MG63 (cell line): ENCODE results near the gene CYTH3. TPM values are rescaled to one million over a fixed set of nuclear protein-coding genes. Genes with fewer than 3 reads are reported as not detected.
A peak's percentile ranks its signal among the peaks of the same experiment; 100 is the strongest.
"Not testable (repeated sequence)": the region's sequence is repeated elsewhere in the genome, so short reads cannot be mapped to it uniquely, and the experiment has no call there.

Experiments used
- DNase-seq: peaks from one replicate; pipeline ENCODE4 v3.0.0-alpha.2; 2020
- H3K27me3 ChIP-seq: fragments of 250-450 bp; sonication (Bioruptor Pico); 2 replicates; pipeline ENCODE4 v1.5.1; 2020; ENCODE audit warnings: mild to moderate bottlenecking, moderate library complexity
- H3K36me3 ChIP-seq: fragments of 250-450 bp; sonication (Bioruptor Pico); 2 replicates; pipeline ENCODE4 v1.5.1; 2020; ENCODE audit warnings: mild to moderate bottlenecking, moderate library complexity
- H3K4me3 ChIP-seq: fragments of 250-450 bp; sonication (Bioruptor Pico); 2 replicates; pipeline ENCODE4 v1.5.1; 2020; ENCODE audit warnings: mild to moderate bottlenecking, moderate library complexity
- H3K9me3 ChIP-seq: fragments of 250-450 bp; sonication (Bioruptor Pico); 2 replicates; pipeline ENCODE4 v1.5.1; 2020; ENCODE audit warnings: mild to moderate bottlenecking, moderate library complexity
- total RNA-seq: library from RNA; depleted of rRNA; stranded (reverse); fragments of >200 nt; shearing (Covaris generic); gene quantifications from 2 replicates; pipeline ENCODE4 v1.2.3, GENCODE V29; 2014; ENCODE audit warnings: low replicate concordance

The CYTH3 gene
- total RNA-seq, 1 experiment from 2014 or later = 40.5 TPM

DNA sequence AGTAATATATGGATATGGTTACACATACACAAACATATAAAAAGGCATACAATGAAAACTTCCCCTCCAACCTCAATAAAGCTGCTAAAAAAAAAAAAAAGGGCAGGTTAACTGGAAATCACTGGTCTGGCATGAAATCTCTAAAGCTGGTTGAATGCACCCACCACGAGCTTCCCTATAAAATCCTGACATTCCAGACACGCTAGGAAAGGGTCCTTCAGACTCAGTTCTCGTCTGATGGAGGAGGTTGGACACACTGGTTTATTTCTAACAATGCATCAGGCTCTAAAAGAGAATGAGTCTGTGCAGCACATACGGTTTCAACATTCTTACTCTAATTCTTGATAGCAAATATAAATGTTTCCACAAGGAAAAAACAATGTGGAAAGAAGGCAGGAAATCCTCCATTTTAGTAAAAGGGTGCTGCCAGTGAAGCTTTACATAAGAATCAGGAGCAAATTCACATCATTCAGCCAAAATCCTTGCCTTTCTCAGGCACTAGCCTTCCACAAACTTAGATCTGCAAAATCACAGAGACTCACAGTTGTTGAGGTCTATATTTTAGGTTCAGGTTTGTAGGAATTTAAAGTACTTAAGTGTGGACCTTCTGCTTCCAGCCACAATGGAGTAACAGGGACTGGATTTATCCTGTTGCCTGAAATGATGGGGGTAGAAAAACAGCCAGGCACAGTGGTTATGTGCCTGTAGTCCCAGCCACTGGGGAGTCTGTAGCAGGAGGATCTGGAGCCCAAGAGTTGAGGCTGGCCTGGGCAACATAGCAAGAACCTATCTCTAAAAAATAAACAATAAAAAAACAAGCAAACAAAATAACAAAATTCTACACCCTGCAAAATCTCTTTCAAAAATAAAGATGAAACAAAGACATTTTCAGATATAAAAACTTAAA is 73.5 kb downstream of the CYTH3 start:
- DNase-seq = no peak
- H3K9me3 ChIP-seq = no peaks in the 10 kb centered on the region
- no peaks in the 10 kb centered on the region for H3K36me3 ChIP-seq
- no peaks in the 10 kb centered on the region for H3K27me3 ChIP-seq
- no peak overlapping the region for H3K4me3 ChIP-seq

DNA sequence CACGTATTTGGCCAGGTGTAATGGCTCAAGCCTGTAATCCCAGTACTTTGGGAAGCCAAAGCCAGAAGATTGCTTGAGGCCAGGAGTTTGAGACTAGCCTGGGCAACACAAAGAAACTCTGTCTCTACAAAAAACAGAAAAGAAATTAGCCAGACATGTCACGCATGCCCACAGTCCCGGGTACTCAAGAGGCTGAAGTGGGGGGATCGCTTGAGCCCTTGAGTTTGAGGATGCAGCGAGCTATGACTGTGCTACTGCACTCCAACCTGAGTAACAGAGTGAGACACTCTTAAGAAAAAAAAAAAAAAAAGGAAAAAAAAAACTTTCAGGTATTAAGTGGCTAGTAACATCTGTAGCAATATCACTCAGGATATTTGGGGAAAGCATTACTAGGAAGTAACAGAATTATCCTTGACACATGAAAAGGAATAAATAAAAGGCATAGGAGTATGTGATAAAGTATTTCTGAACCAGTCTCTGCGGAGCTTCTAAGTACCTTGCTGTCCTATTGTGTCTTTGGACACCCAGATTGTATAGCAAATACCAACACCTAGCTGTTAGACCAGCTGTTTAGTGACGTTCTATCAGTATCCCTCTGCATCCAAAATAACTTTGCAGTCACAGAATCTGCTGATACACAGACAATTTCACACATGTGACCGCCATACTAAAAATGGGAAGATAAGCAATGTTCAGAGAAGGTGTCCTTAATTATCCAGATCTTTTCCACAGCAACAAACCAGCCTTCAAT is 74.4 kb downstream of the CYTH3 start:
- Histone ChIP-seq H3K36me3 (no peaks in the 10 kb centered on the region), H3K9me3 (no peaks in the 10 kb centered on the region), H3K4me3 (no peak overlapping the region), H3K27me3 (no peaks in the 10 kb centered on the region)
- DNase-seq = no peak

DNA sequence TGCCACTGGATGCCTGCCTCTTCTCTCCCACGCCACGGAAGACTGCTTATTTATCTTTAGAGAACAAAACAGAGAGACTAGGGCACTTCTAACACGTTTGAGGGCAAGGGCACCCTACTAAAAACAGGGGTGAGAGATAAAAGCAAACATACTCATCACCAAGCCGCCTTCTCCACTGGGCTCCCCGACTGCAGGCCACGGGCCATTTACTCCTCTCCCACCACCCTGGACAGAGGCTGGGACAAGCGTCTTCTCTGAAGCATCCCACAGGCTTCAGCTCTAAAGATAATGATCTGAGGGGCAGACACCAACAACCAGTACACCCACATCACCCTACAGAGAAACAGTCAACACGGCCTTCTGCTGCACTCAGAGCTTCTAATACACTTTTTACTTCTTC is 78.7 kb downstream of the CYTH3 start:
- Histone ChIP-seq H3K9me3 (no peaks in the 10 kb centered on the region), H3K36me3 (peaks cover 5% of the 10 kb centered on the region), H3K4me3 (no peak overlapping the region), H3K27me3 (no peaks in the 10 kb centered on the region)
- DNase-seq = no peak

DNA sequence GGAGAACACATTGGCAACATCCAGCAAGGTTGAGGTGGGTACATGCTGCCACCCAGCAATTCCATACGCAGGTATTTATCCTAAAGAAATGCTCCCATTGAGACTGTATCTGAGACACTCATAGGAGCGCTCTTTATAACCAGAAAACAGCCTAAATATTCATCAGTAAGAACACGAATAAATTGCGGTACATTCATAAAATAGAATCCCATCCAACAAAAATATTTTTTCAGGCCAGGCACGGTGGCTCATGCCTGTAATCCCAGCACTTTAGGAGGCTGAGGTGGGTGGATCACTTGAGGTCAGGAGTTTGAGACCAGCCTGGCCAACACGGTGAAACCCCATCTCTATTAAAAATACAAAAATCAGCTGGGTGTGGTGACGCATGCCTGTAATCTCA is 81.9 kb downstream of the CYTH3 start:
- not testable (repeated sequence) for H3K9me3 ChIP-seq, H3K27me3 ChIP-seq, DNase-seq, H3K4me3 ChIP-seq
- H3K36me3 ChIP-seq = peaks cover 28% of the 10 kb centered on the region

DNA sequence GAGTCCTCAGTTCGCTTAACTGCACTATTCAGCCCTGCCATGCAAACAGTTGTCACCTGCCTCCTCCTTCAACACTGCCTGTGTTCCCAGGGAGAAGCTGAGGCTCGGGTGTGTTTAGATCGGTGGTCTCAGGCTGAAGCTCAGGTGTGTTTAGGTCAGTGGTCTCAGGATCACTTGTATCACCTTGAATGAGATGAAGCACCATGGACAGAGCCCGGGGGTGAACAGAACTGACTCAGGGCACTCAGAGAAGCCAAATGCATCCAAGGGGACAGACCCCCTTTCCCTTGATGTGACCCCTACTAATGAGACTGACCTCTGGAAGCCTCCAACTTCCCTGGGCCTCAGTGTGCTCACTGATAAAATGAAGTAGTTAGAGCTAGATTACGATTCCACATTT is 84.0 kb downstream of the CYTH3 start:
- Histone ChIP-seq H3K36me3 (peaks cover 28% of the 10 kb centered on the region), H3K9me3 (no peaks in the 10 kb centered on the region), H3K27me3 (no peaks in the 10 kb centered on the region), H3K4me3 (no peak overlapping the region)
- DNase-seq = no peak

DNA sequence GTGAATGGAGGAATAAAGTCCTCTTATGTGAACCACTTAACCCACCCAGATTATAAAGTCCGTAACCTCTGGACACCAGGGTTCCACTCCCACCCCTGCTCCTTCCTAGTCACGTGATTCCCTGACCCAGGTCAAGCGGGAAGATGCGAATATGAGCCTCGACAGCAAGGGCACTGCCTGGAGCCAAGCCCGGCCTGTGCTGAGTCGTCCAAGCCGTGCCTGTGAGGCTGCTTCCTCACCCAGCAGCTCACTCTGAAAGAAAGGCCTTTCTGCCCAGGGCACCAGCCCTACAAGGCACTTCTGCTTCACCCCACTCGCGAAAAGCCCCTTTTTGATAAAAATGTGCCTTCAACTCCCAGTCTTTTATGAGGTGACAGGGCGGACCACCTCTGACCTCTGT is 85.8 kb downstream of the CYTH3 start:
- Histone ChIP-seq H3K27me3 (no peaks in the 10 kb centered on the region), H3K36me3 (peaks cover 30% of the 10 kb centered on the region), H3K9me3 (no peaks in the 10 kb centered on the region), H3K4me3 (no peak overlapping the region)
- peak; percentile 79 for DNase-seq

DNA sequence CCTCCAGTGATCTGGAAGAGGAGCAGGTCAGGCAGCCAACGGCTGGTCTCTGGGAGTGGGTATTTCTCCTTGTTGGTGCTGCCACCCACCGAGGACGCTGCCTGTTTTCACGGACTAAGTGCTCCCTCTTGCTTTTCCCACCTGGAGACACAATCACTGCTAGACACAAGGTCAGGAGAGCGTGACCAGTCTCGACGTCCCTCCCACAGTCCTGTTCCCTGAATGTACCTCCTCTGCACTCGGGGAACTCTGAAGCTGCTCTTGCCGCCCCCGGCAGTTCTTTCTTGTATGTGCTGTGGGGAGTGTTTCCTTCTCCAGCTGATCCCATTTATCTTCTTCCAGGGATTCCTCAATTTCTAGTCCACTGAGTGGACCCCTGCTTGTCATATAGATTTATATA is 89.4 kb downstream of the CYTH3 start:
- Histone ChIP-seq H3K4me3 (no peak overlapping the region), H3K9me3 (no peaks in the 10 kb centered on the region), H3K36me3 (peaks cover 26% of the 10 kb centered on the region), H3K27me3 (no peaks in the 10 kb centered on the region)
- no peak for DNase-seq

DNA sequence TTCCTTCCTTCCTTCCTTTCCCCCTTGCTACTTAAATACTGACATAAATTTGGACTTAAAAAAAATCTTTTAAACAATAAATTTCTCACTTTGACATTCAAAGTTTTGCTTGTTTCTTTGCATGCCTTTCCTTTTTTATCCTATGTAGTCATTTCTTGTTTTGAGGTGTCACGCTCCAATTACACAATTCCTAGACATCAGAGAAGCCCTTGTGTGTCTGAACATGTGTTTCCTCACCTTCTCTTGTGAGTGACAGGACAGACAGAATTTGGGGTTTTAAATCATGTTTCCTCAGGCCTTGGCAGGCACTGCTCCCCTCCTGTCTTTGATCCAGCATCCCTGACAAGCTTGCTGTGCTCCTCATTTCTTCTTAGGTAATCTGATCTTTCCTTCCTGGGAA is 91.3 kb downstream of the CYTH3 start:
- DNase-seq = no peak
- no peaks in the 10 kb centered on the region for H3K27me3 ChIP-seq
- H3K4me3 ChIP-seq = no peak overlapping the region
- no peaks in the 10 kb centered on the region for H3K9me3 ChIP-seq
- H3K36me3 ChIP-seq = peaks cover 21% of the 10 kb centered on the region

DNA sequence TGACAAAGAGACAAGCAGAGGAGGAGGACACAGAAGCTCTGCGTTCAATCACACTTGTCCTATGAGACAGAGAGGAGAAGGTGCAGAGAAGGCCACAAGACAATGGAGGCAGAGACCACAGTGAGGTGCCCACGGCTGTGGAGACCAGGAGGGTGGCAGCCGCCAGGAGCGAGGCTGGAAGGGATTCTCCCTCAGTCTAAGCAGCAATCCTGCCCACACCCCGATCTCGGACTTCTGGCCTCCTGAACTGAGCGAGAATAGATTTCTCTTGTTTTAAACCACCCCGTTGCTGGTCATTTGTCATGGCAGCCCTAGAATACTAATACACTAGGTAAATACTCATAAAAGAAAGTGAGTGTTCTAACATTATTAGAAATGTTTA is 92.1 kb downstream of the CYTH3 start:
- Histone ChIP-seq H3K27me3 (no peaks in the 10 kb centered on the region), H3K9me3 (no peaks in the 10 kb centered on the region), H3K36me3 (peaks cover 19% of the 10 kb centered on the region), H3K4me3 (no peak overlapping the region)
- no peak for DNase-seq

DNA sequence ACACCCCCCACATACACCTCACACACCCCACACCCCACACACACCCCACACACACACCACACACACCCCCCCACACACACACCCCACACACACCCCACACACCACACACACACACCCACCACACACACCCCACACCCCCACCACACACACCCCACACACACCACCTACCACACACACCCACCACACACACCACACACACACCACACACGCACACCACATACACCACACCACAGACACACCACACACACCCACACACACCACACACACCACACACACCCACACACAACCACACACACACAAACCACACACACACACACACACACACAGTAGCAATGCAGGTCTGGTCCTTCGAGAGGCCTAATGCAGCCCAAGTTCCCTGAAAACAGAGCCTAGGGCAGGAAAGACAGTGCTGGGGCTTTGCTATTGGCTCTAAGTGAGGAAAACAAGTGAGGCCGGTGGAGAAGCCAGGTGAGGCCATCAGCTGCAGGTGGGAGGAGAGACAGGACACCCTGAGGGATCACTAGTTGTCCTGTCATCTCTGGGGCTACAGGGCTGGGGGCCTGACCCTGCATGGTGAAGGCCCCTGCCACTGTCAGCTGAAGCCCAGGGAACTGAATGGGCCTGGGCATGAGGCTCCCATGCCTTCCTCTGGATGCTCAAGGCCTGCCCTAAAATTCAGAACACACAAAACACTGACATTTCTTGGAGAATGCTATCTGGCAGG is 92.6 kb downstream of the CYTH3 start:
- Histone ChIP-seq H3K4me3 (no peak overlapping the region), H3K36me3 (peaks cover 19% of the 10 kb centered on the region), H3K27me3 (no peaks in the 10 kb centered on the region), H3K9me3 (no peaks in the 10 kb centered on the region)
- no peak for DNase-seq

DNA sequence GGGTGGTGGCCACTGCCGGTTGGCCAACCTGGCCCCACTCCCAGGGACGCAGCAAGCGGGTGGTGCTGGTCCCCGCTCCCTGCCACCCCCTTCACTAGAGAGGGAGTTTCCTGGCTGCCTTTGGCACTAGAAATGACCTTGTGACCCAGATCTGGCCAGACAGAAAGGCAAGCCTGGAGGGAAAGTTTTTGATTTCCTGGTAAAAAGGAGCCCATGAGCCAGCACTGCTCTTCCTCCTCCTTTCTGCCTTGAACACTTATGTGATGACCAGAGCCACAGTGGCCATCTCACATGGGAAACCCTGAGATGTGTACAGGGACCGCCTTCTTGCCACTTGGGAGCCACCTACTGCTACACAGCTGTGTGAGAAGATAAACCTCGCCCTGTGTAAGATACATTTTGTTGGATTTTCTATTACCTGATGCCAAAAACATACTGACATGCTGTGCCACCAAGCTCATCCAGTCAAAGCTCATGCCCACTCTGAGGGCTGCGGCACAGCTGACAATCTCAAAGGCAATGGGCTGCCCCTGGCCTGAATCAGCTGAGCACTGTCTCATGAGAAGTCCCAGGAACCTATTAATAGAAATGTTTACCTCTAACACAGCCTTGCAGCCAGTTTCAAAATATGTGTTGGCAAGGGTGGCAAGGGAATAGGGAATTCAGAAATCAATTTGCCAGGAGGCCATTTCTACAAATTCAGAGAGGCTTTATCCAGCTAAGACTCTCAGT is 94.0 kb downstream of the CYTH3 start:
- Histone ChIP-seq H3K36me3 (peaks cover 23% of the 10 kb centered on the region), H3K9me3 (no peaks in the 10 kb centered on the region), H3K4me3 (no peak overlapping the region), H3K27me3 (no peaks in the 10 kb centered on the region)
- DNase-seq = no peak

DNA sequence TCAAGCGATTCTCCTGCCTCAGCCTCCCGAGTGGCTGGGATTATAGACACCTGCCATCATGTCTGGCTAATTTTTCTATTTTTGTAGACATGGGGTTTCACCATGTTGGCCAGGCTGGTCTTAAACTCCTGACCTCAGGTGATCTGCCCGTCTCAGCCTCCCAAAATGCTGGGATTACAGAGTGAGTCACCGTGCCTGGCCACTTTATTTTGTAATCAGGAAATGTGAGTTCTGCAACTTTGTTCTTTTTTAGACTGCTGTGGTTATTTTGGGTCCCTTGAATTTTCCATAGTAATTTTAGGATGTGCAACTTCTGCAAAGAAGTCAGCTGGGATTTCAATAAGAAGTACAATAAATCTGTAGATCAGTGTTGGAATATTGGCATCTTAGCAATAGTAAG is 96.8 kb downstream of the CYTH3 start:
- no peak overlapping the region for H3K4me3 ChIP-seq
- H3K9me3 ChIP-seq = no peaks in the 10 kb centered on the region
- H3K36me3 ChIP-seq = peaks cover 31% of the 10 kb centered on the region
- H3K27me3 ChIP-seq = no peaks in the 10 kb centered on the region
- peak; percentile 23 for DNase-seq

DNA sequence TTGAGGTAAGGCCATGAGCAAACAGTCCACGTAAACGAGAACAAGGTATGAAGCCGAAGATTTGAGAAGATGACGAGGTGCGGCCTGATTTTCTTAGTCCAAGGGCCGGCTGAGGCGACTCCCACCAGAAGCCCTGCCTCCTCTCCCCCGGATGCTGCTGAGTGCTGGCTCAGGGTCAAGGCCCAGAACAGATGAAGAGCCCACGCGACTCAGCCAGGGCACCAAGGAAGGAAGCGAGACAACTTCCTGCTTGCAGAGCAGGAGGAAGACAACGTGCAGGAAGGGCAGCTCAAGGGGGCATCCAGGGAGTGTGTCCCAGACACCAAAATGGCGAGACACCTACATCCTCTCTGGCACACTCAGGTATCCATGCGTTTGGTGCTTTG is 99.5 kb downstream of the CYTH3 start:
- Histone ChIP-seq H3K36me3 (peaks cover 27% of the 10 kb centered on the region), H3K27me3 (no peaks in the 10 kb centered on the region), H3K4me3 (no peak overlapping the region), H3K9me3 (no peaks in the 10 kb centered on the region)
- peak; percentile 22 for DNase-seq

DNA sequence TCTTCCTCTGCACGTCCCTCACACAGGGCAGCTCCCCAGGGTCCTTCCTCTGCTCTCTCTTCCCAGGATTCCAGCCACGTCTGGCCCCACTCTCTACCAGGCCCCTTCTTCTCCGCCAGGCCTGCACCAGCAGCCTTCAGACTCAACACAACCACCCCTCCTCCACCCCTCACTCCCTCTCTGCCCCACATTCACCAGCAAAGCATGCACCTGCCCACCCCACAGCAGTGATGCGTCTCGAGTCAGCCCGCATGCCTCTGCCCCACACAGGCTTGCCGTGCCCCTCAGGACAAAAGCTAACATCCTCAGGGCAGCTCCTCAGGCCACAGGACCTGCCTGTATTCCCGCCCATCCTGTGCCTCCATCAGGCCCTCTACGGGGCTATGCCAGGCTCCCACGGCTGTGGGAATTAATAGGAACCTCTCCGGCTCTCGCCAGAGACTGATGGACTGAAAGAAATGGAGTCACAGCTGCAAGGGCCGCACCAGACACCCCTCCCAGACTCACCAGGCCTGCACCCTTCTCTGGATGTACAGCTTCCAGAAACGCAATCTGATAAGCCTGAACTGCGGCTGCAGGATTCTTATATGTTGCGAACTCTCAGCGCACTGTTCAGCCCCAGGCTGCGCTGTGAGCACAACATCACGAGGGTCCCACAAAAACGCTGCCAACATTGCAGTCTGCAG is 100.1 kb downstream of the CYTH3 start:
- H3K4me3 ChIP-seq = no peak overlapping the region
- no peaks in the 10 kb centered on the region for H3K27me3 ChIP-seq
- H3K9me3 ChIP-seq = no peaks in the 10 kb centered on the region
- peak; percentile 44 for DNase-seq
- peaks cover 25% of the 10 kb centered on the region for H3K36me3 ChIP-seq

DNA sequence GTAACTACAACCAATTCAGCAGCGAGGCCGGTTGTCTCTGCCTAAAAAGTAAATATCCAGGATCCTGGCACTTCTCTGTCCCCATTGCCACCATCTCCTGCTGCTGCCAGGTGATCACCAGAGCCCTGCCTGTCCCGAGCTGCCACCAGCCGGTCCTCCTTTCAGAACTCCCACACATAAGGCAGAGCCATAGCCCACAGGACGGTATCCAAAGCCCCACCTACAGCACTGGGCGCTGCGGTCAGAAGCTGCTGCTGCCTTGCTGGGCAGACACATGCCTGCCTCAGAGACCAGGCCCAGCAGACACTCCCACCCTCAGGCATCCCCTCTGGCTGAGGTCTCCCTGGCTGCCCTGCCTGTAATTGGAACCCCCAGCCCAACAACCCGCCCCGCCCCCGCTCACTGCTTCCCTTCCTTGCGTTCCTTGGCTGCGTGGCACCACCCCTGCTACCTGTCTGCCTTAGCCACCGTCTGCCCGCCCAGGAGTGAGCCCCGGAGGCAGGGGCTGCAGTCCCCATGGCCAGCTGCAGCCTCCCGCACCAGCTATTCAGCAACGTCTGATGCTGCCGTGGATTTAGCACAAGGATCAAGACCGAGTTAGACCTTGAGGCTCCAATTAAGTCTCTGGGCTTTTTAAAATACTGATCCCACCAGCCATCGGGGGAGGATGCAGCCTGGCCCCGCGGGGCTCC is 100.7 kb downstream of the CYTH3 start:
- no peak for DNase-seq
- Histone ChIP-seq H3K4me3 (no peak overlapping the region), H3K9me3 (no peaks in the 10 kb centered on the region), H3K27me3 (no peaks in the 10 kb centered on the region), H3K36me3 (peaks cover 20% of the 10 kb centered on the region)
